Loucy (cell line): Measurements from ENCODE around the gene DRD2.

Experiments
- EZH2phosphoT487 ChIP-seq: fragments of 200-600 bp; IDR thresholded peaks from 2 replicates; pipeline ENCODE4 v1.6.1; 2018; ENCODE audit warnings: antibody characterized with exemption, mild to moderate bottlenecking, moderate library complexity, borderline replicate concordance
- TF ChIP-seq, protein P1 (sequence below): fragments of 200-600 bp; sonication (generic); conservative IDR thresholded peaks from 2 replicates; pipeline ENCODE4 v1.5.1; 2014; ENCODE audit warnings: mild to moderate bottlenecking, antibody characterized with exemption, low read length

GRCh38 chr11:113444502-113445123 lies 30.6 kb downstream of the DRD2 start:
- TF ChIP-seq, protein P1, sequence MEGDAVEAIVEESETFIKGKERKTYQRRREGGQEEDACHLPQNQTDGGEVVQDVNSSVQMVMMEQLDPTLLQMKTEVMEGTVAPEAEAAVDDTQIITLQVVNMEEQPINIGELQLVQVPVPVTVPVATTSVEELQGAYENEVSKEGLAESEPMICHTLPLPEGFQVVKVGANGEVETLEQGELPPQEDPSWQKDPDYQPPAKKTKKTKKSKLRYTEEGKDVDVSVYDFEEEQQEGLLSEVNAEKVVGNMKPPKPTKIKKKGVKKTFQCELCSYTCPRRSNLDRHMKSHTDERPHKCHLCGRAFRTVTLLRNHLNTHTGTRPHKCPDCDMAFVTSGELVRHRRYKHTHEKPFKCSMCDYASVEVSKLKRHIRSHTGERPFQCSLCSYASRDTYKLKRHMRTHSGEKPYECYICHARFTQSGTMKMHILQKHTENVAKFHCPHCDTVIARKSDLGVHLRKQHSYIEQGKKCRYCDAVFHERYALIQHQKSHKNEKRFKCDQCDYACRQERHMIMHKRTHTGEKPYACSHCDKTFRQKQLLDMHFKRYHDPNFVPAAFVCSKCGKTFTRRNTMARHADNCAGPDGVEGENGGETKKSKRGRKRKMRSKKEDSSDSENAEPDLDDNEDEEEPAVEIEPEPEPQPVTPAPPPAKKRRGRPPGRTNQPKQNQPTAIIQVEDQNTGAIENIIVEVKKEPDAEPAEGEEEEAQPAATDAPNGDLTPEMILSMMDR: no peak
- no peak for TF ChIP-seq EZH2phosphoT487
